GM18861 (cell line): ENCODE data around the gene MXI1.
"Not testable (repeated sequence)": the region's sequence is repeated elsewhere in the genome, so short reads cannot be mapped to it uniquely, and the experiment has no call there.

ENCODE experiments used
- ATAC-seq: cut with Tn5 transposase; IDR thresholded peaks from one replicate; pipeline ENCODE4 v1.9.1; 2021; ENCODE audit not compliant: unreplicated experiment

Gene MXI1

GRCh38 chr10:110181451-110181850, 26.0 kb upstream of the MXI1 start:
- ATAC-seq = no peak

- no peak for ATAC-seq
Measured at GRCh38 chr10:110181911-110182310, 25.5 kb upstream of the MXI1 start.

GRCh38 chr10:110184398-110184797, 23.0 kb upstream of the MXI1 start:
- ATAC-seq = no peak

- ATAC-seq = not testable (repeated sequence)
Measured at GRCh38 chr10:110185646-110186182, 21.7 kb upstream of the MXI1 start.

GRCh38 chr10:110190170-110190569, 17.2 kb upstream of the MXI1 start:
- ATAC-seq = no peak

- ATAC-seq = no peak
Measured at GRCh38 chr10:110192552-110192951, 14.9 kb upstream of the MXI1 start.

GRCh38 chr10:110200503-110200902, 6.9 kb upstream of the MXI1 start:
- ATAC-seq = no peak

GRCh38 chr10:110201046-110201445, 6.4 kb upstream of the MXI1 start:
- not testable (repeated sequence) for ATAC-seq

- no peak for ATAC-seq
Measured at GRCh38 chr10:110203500-110204455, 3.6 kb upstream of the MXI1 start.

GRCh38 chr10:110205051-110205675, 2.2 kb upstream of the MXI1 start:
- ATAC-seq = no peak

GRCh38 chr10:110207805-110208613, 604 bp downstream of the MXI1 start:
- ATAC-seq = no peak

- no peak for ATAC-seq
Measured at GRCh38 chr10:110208614-110209453, 1.4 kb downstream of the MXI1 start.

- ATAC-seq = no peak
Measured at GRCh38 chr10:110209454-110209925, 2.1 kb downstream of the MXI1 start.

- no peak for ATAC-seq
Measured at GRCh38 chr10:110209926-110210673, 2.7 kb downstream of the MXI1 start.

- ATAC-seq = peak; percentile 70
Measured at GRCh38 chr10:110210674-110211464, 3.5 kb downstream of the MXI1 start.

GRCh38 chr10:110211465-110211843, 4.0 kb downstream of the MXI1 start:
- no peak for ATAC-seq

GRCh38 chr10:110212119-110213006, 5.0 kb downstream of the MXI1 start:
- no peak for ATAC-seq
